ENCODE data around the gene GGACT.
"Not testable (repeated sequence)": the region's sequence is repeated elsewhere in the genome, so short reads cannot be mapped to it uniquely, and the experiment has no call there.

Gene GGACT

DNA sequence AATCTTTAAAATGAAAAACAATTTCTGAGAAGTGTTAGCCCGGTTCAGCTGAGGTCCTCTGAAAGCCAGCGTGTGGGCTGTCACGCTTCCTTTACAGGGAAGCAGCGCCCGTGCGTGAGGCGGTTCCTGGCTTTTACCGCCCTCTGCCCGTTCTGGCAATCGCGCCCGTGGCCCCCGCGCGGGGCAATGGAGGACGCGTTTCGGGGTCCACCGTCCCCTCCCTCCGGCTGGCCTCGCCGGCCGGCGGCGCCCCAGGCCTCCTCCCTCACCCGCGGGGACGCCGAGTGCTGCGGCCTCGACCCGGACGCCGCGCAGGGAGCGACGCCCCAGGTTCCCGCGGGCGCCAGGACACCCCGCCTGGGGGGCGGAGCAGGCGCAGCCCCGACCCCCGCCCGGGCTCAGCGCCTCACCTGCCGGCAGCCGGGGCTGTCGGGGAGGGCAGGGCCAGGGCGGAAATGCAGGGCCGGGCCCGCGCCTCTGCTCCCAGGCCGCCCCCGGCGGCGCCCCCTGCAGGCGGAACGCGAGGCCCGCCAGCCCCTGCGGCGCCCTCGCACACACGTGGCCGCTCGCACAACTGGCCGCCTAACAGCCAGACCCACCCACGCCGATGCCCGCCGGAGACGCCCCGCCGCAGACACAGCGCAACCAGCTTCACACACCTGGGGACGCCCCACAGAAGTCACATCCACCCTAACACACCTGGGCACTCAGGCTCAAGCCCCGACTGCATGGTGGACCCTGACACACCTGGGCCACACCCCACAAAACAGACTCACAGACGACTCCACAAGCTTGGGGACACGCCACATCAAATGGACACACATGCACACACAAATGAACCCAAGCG, at the start of gene GGACT:
TSS of gene GGACT (minus strand) at position 459 of the 847 bp plus-strand sequence. CDS start 56,198 bp downstream, outside the sequence.
- DNase-seq (ENCODE audit: low read depth, low spot score): no peak

DNA sequence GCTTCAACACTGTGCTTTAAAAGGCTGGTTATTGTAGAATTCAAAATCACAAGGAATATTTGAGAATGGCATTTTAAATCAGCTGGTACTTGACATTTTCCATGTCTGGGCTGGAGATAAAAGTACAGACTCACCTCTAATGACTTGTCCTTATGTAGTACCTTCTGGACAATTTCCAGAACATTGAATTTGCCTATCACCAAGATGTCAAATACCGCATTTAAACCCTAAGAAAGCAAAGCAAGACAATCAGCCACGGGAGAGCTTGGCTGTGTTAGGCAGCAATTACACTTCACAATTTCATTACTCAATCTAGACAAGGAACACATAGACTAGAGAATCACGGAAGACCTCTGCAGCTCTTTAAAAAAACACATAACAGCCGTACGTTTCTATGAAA, 49.2 kb upstream of the GGACT start:
- DNase-seq (ENCODE audit: low read depth, low spot score): no peak

DNA sequence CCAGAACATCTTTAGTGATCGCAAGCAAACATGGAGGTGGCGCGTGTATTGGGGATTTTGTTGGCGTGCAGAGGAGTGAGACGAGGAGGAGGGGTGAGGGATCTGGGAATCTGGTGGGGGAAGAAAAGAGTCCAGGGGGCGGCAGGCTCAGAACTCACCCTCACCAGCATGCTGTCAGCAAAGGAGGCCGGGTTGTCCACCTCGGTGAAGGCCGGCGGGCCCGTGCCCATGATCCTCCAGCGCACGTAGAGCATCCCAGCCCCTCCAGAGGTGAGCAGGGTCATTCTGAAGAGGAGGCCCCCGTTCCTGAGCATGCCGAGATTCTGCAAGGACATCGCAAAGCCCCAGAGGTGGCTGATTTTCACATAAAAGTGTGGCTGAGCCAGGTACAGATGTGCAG, 48.8 kb upstream of the GGACT start:
- DNase-seq (ENCODE audit: low read depth, low spot score): no peak

DNA sequence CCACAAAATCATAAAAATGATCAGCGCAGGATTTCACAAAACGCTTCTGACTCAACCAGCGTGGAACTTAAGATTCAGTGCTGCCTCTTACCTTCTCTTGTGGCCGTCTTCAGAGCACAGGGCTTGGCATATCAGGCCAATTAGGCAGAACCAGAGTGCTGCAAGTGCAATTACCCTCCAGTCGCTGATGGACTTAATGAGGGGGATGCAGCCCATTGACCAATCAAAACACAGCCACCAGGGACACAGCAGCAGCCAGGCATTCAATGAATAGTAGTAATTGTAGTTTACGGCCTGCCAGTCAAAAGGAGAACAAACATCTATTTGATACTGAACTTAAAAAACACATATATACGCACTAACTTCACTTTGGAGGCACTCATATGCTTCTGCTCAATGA, 47.9 kb upstream of the GGACT start:
- no peak for DNase-seq (ENCODE audit: low read depth, low spot score)

DNA sequence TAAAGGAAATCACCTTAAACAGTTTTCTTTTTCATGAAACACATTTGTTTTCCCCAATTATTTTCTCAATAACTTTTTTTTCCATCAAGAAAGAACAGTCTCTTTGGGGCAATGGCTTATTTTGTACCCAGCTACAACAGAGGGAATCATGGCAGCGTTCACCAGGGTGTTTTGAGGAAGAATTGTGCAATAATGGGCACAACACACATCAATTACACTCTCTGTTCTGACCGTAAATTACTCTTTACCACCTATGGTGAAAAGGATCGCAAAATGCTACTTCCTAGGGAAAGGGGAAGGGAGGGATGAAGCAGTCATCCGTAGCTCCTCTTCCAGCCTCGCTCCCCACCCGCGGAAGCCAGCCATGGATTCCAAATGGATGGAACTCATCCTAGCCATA, 47.4 kb upstream of the GGACT start:
- DNase-seq (ENCODE audit: low read depth, low spot score): no peak

DNA sequence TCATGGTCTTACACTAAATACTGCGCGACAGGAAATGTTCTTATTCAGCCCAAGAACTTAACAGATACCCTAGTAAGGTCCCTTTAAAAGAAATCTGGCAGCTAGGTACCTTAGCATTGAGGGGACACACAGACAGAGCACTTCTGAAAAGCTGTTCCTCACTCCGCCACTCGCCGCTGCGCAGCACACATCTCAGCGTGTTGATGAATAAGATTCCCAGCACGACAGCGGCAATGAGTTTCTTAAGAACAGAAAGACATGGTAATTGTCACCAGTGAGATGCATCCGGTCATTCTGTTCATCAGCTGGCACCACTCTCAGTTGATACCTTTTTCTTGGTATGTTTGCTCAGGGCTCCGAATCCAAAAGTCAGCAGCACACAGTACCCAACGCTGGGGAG, 46.1 kb upstream of the GGACT start:
- DNase-seq (ENCODE audit: low read depth, low spot score): no peak

DNA sequence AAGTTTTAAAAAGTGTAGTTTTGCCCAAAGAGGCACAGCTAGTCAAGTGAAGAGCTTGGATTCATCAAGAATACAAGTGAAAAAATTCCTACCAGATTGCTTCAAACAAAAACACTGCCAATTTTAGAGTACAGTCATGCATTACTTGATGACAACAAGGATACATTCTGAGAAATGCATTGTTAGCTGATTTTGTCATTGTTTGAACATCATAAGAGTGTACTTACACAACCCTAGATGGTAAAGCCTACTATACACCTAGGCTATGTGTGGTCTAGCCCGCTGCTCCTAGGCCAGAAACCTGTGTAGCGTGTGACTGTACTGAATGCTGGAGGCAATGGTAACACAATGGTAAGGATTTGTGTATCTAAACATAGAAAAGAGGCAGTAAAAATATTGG, 44.9 kb upstream of the GGACT start:
- DNase-seq (ENCODE audit: low read depth, low spot score): no peak

DNA sequence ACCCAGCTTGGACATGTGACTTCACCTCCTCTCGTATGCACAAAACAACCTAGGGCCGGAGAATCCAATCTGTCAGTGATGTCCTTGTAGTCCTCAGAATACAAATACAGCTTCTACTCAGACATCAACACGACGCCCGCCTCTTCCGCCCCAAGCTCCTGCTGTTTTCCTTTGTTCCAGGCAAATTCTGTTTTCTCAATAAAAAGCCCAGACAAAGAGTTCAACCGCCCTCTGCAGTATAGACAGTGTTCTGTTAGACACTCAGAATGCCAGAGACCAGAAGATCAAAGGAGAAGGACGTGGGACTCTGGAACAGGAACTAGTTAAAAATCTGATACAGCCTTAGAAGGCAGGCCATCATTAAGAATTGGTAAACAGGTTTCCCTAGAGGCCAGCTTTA, 42.0 kb upstream of the GGACT start:
- DNase-seq (ENCODE audit: low read depth, low spot score): no peak

DNA sequence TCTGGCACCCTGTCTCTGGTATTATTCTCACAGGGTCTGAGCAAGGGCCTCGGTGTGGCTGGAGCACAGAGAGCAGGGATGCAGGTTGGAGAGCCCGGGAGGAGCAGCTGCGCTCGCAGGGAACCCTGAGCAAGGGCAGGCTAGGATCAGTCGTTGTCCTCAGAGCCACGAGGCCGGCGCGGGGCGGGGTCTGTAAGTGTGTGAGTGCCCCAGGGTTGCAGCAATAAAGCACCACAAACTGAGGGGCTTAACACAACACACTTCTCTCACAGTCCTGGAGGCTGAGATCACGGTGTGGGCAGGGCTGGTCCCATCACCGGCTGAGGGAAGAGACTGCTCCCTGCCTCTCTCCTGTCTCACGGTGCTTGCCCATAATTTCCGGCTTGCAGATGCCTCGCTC, 38.5 kb upstream of the GGACT start:
- no peak for DNase-seq (ENCODE audit: low read depth, low spot score)

DNA sequence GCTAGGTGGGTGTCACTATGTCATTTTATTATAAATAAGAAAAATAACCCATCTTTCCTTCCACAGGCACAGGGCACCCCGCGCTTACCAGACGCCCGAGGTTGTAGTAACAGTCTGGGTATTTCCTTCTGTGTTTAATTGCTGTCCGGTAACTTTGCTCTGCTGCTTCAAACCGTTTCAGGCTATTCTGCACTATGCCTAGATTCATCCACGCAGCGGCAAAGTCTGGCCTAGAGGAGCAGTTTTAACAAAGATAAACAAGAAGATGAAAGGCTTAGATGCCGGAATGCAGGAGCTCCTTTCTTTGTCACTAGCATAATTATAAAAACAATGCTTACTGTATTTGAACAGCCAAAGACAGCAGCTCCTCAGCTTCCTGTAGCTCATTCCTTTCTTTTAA, 36.9 kb upstream of the GGACT start:
- no peak for DNase-seq (ENCODE audit: low read depth, low spot score)

DNA sequence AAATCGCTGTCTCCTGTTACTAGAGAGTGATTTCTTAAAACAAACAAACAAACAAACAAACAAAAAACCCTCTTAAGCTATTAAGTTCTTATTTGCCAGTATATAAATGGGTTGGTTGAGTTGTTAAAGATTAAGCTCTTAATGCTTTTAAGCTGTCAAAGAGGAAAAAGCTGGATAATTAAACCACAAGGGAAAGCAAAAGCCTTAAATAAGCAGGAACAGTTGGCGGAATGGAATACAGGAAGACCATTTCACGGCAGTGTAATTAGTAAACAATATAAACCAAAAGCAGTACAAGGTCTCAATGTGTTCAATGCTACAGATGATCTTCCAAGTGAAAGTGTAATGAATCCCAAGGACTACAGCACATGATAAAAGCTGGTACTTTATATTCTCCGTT, 32.2 kb upstream of the GGACT start:
- no peak for DNase-seq (ENCODE audit: low read depth, low spot score)

DNA sequence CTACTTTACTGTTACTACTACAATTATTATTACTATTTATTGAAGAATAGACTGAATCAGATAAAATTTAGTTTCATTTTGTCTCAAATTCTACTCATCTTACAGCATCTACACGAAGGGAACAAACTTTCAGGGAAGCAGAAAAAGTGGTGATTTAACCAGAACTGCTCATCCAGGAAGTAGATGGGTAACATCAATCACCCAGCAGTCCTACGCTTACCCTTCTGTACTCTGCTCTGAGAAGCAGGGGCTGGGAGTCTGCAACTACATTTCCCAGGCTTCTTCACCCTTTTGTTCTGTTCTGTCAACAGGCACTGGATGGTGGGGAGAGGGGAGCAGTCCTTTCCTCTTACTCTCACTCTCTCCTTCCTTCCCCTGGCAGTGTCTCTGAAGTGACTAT, 31.4 kb upstream of the GGACT start:
- no peak for DNase-seq (ENCODE audit: low read depth, low spot score)

DNA sequence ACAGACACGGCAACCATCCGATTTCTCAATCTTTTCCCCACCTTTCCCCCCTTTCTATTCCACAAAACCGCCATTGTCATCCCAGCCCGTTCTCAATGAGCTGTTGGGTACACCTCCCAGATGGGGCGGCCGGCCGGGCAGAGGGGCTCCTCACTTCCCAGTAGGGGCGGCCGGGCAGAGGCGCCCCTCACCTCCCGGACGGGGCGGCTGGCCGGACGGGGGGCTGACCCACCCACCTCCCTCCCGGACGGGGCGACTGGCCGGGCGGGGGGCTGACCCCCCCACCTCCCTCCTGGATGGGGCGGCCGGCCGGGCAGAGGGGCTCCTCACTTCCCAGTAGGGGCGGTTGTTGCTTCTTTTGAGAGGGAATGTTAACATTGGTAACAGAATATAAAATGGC, 30.3 kb upstream of the GGACT start:
- not testable (repeated sequence) for DNase-seq (ENCODE audit: low read depth, low spot score)

DNA sequence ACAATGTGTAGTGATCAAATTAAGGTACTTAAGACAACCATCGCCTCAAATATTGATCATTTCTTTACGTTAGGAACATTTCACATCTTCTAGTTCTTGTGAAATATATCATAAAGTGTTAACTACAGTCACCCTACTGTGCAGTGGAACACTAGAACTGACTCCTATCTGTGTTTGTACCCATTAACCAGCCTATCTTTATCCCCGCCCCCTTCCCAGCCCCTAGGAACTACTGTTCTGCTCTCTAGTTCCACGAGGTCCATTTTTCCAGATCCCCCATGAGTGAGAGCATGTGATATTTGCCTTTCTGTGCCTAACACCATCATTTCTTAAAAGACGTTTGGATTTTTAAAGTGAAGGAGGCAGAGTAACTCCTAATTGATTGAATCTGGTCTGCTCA, 24.4 kb upstream of the GGACT start:
- DNase-seq (ENCODE audit: low read depth, low spot score): no peak

DNA sequence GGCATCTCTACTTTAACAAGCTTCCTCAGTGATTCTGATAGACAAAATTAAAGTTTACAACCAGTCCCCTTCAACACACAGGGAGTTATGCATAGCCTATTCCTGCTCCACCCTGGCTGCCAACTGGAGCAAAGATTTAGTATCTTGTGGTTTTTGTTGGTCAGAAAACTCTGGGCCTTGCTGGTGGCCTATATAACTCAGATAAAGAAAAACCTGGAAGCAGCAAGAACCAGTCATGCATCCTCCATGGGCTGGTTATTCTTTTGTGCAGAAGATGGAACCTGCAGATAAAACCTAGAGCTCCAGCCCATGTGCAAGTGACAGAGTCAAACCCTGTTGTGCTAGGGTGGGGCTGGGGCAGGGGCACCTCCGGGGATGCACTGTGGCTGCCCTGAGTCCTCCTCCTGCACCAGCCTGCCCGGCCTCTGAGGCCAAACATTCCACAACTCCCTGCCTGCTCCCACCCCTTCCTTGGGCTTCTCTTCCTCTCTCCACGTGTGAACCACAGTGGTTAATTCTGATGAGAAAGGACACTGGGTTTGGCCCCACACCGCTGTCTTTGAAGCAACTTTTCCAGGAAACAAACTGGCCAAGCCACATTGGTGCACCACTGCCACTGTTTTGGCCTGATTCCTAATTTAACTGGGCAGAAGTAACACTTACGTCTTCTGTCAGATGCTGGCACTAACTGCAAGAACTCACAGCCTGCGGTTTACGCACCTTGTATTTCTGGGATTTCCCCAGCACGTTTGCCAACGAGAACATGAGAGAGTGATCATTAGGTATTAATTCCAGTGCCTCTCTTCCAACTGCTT, 23.3 kb upstream of the GGACT start:
- no peak for DNase-seq (ENCODE audit: low read depth, low spot score)

DNA sequence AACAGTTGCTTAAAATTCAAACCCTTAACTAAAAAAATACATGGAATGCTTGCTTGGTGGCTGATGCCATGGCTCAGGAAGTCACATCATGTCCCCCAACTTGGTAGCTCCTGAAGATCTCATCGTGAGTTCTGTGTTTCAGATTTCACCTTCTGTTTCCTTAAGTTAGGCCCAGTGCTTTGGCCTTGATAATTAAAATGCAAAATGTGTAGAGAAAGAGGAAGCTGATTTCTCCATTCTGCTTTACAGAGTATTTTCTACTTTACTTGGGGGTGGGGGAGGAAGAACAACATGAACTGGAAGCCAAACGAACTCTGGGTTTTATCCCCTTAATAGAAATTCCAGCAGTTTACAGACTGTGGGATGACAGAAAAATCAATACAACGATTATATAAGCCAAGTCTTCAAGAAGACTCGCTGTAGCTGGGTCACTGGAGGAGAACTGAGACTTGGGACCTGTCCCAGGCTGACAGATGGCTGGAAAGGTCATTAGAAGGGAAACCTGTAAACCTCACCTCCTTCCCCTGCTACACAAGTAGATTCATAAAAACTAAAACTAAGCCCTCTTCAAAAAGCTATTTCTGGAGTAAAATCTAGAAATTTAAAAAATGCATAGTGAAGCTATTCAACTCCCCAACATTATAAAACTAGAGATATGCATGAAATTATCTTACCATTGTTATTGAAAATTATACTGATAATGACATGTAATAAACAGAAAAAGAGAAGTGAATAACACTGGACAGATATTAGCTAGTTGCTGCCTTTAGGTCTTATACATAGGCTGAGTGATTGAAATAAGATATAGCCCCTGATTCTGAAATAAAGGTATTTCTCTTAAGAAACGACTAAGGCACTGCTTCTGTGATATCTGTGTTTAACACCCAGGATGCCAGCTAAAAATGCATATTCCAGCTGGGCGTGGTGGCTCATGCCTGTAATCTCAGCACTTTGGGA, 22.1 kb upstream of the GGACT start:
- DNase-seq (ENCODE audit: low read depth, low spot score): no peak

DNA sequence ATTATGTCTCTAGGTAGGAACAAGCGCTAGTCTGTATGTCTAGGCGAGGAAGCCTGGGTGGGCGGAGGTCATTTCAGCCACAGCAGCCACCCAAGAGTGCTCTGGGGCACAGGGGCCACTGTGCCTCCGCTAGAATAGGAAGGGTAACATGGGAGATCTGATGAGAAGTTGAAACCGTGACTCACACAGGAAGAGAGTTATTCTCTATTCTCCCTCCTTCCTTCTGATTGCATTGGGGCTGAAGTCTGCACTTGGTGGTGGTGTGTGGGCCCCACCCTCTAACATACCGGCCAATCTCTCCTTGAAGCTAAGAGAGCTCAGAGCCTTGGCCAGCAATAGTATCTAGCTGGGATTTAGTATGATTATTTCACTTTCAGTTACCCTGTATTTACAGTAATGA, 20.3 kb upstream of the GGACT start:
- DNase-seq (ENCODE audit: low read depth, low spot score): no peak

DNA sequence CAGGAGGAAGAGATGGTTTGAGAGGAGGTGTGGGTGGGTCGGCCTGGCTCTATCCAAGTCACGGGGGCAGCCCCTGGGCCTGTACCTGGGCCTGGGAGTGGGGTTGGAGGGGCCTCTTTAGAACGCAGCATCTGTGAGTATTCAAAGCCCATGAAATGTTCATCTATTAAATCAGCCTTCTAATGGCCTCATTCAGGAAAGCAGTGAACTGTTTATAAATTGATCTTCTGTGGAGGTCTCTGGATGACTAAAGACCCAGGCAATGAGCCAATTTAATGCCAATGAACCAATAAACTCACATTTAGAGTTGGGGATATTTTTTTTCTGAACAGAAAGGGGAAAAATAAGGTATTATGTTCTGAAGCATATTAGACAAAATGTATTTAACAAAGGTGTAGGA, 19.9 kb upstream of the GGACT start:
- no peak for DNase-seq (ENCODE audit: low read depth, low spot score)

DNA sequence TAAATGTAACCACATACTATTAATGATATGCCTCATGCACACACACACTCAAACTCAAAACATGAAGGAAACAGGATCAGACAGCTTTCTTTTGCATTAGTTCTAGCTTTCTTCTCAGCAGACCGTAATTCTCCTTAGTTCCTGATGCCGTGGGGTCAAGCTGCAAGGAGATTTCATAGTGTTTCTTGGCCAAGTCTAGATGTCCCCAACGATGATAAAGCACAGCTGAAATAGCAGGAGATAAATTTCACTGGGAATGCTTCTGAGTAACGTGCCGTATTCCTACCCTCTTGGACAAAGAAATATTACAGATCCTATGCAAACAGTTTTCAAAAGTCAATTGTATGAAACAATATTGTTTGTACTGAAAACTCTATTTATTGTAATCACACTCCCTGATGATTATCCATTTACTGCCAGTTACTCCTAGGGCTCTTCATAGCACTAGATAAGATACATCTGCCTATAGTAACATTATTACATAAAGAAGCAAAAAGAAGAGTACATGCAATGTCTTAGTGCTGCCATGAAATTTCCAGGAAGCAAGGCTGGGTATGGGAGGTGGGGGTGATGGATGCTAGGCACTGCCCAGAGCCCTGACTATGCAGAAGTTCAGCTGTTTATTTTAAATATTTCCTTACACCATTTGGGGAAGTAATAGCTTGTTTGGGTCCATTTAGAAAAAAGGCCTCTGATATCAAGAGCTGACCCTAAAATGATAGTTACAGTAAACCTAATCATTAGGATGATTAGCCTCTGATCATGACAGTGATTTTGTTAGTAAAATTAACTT, 16.5 kb upstream of the GGACT start:
- DNase-seq (ENCODE audit: low read depth, low spot score): no peak

DNA sequence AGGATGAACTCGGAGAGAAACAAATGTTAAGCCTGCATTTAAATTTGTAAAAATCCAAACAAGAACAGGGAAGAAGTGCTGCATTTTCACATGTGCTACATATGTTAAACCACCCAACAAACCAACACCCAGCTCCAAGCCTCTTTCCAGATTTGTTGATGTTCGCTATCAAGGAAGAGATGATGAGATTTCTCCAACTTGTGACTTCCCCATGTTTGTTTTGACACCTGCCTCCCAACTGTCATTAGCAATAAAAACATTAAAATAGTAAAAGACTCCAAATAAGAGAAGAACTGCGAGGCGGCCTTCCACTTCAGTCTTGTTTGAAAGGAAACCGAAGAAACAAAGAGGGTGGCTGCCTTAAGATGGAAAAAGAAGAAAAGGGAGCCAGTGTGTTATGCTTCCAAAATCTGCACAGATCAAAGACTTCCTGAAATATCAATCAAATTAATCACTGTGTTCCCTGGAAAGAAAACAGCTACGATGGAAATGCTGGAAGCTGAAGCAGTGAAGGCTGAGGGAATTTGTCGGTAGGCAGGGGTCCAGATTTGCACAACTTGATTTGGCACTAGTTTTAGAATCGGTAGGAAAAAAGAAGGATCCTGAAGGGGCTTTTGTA, 14.0 kb upstream of the GGACT start:
- no peak for DNase-seq (ENCODE audit: low read depth, low spot score)

DNA sequence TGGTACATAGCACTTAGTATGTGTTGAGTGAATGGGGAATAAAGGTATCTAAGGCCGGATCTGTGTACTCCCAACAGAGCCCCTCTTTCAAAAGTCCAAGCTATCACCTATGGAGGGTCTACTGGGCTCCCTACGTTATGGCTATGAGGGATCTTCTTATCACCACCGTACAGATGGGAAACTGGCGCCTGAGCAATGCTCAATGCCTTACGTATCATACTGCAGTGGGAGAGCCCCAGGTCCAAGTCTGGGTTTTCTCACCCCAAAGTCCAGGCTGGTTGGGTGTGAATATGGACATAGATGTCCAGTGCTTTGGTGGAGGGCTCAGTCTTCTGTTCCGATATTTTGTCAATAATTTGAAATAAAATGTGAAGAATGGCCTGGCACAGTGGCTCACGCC, 13.1 kb upstream of the GGACT start:
- no peak for DNase-seq (ENCODE audit: low read depth, low spot score)
